Measurements from ENCODE around the gene FZD4. TPM values are rescaled to one million over a fixed set of nuclear protein-coding genes. Genes with fewer than 3 reads are reported as not detected.
A peak's percentile ranks its signal among the peaks of the same experiment; 100 is the strongest.

The FZD4 gene
- total and polyA plus RNA-seq, 2 donors (not counting 3 experiments of a cell fraction or from before 2014, with no cell fraction given): 56.6 to 112 TPM

DNA sequence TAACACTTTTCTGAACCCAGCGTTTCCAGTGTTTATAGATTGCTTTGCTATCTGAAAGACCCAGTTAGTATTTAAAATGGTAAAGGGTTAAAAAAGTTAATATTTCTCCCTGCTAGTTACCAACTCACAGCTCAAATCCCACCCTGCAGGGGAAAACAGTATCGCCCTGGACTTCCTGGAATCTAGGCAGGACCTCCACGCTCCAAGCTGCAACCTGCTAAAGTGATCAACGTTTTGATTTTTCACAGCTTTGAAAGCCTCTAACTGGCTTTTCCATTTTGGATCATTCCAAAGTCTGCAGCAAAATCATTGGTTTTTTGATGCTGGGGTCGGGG is 4.6 kb downstream of the FZD4 start:
- H3K36me3 ChIP-seq (ENCODE audit: control insufficient read depth in 2 of 2, extremely low read depth in 1 of 2, insufficient read depth in 2 of 2, low read length in 2 of 2): peaks cover 8 to 25% of the 10 kb centered on the region in 2 experiments
- no peaks in the 10 kb centered on the region for H3K9me3 ChIP-seq (replicated peaks; ENCODE audit: control insufficient read depth, insufficient read depth, low read length)
- peak overlapping the region; percentile 54 for H3K9ac ChIP-seq (replicated peaks; ENCODE audit: extremely low read depth, insufficient read depth, low read length)
- H3K4me3 ChIP-seq (replicated peaks in 1 of 3; ENCODE audit: insufficient read depth in 1 of 3, low read depth in 1 of 3, low read length in 3 of 3): peak overlapping the region in 2 of 3 experiments; percentile 14 to 58
- no peaks in the 10 kb centered on the region for H4K20me1 ChIP-seq (replicated peaks; ENCODE audit: control insufficient read depth, extremely low read depth, insufficient read depth, low read length)
- peaks cover 94% of the 10 kb centered on the region for H3K79me2 ChIP-seq (ENCODE audit: control insufficient read depth, insufficient read depth, low read length)
- no peak for DNase-seq (ENCODE audit: low read depth, low spot score)
- ChIA-PET POLR2A (no interaction called here), CTCF (interaction anchor here (9.2 kb wide), 1 partner anchor 10 kb away, joined by 122 read pairs; no protein-coding TSS in a partner anchor)
- H3K27me3 ChIP-seq (ENCODE audit: control insufficient read depth in 2 of 2, insufficient read depth in 2 of 2, low read length in 2 of 2): no peaks in the 10 kb centered on the region
- no peaks in the 10 kb centered on the region for H3K9me1 ChIP-seq (replicated peaks; ENCODE audit: control insufficient read depth, extremely low read depth, insufficient read depth, low read length)
- intact Hi-C loops (cut with micrococcal nuclease) (loop anchor here (2.0 kb wide), 1 partner anchor 418 kb away; no protein-coding TSS in a partner anchor), dilution Hi-C loops (cut with MboI; ENCODE audit: extremely low pct_ligation_motif_present, low sequenced_read_pairs) (no loop called here)
- H3K27ac ChIP-seq (ENCODE audit: insufficient read depth, low read depth, low read length): peak overlapping the region; percentile 8
- peak overlapping the region; percentile 95 for H3K4me2 ChIP-seq (ENCODE audit: insufficient read depth, low read length)
- no peak for TF ChIP-seq CTCF (IDR thresholded peaks at IDR 0.05; ENCODE audit: extremely low read depth in 1 of 2, insufficient read depth in 1 of 2, low read depth in 1 of 2, low read length in 2 of 2)
- TF ChIP-seq POLR2AphosphoS5 (IDR thresholded peaks at IDR 0.05; ENCODE audit: insufficient read depth, low read depth, low read length): peak; percentile 26
- no peak for FAIRE-seq
- H3K4me1 ChIP-seq (ENCODE audit: control insufficient read depth, extremely low read depth, insufficient read depth, low read length): peaks cover 64% of the 10 kb centered on the region
- no TSS peak for BruUV-seq (replicated peaks)
- H2AFZ ChIP-seq (ENCODE audit: low read depth, low read length): no peak overlapping the region

DNA sequence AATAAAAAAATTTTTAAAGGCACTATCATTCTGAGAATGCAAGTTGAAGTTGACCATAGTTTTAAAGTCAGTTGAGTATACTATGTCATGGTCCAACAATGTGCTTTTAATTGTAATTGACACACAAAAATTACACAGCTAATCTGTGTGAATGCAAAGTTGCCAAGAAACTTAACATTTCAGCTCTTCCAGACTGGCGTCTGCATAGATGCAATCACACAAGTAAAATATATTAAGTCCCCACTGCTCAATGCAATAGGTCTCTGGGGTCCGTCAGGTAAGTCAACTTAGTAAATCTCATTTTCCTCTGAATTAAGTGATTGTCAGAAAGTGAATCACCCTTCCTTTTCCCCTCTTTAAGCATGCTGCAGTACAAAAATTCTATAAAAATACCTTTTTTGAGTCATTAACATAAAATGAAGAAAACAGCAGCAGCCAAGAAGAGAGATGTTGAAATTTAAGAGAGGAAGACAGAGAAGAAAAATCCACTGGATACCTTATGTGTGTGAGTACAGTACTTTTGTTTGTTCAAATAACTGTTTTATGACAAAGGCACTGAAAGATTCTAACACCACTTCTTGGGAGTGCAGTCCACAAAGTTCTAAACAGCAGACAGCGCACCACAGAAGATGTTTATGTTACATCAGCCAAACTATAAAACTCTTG is 5.1 kb downstream of the FZD4 start:
- Histone ChIP-seq H3K4me1 (ENCODE audit: control insufficient read depth, extremely low read depth, insufficient read depth, low read length) (peaks cover 68% of the 10 kb centered on the region), H3K36me3 (ENCODE audit: control insufficient read depth in 2 of 2, extremely low read depth in 1 of 2, insufficient read depth in 2 of 2, low read length in 2 of 2) (peaks cover 8 to 25% of the 10 kb centered on the region in 2 experiments), H3K4me3 (replicated peaks in 1 of 3; ENCODE audit: insufficient read depth in 1 of 3, low read depth in 1 of 3, low read length in 3 of 3) (peak overlapping the region in 2 of 3 experiments; percentile 14 to 58), H3K9ac (replicated peaks; ENCODE audit: extremely low read depth, insufficient read depth, low read length) (peak overlapping the region; percentile 54), H2AFZ (ENCODE audit: low read depth, low read length) (no peak overlapping the region), H3K27me3 (ENCODE audit: control insufficient read depth in 2 of 2, insufficient read depth in 2 of 2, low read length in 2 of 2) (no peaks in the 10 kb centered on the region), H4K20me1 (replicated peaks; ENCODE audit: control insufficient read depth, extremely low read depth, insufficient read depth, low read length) (no peaks in the 10 kb centered on the region), H3K9me3 (replicated peaks; ENCODE audit: control insufficient read depth, insufficient read depth, low read length) (no peaks in the 10 kb centered on the region), H3K27ac (ENCODE audit: insufficient read depth, low read depth, low read length) (peak overlapping the region; percentile 8), H3K9me1 (replicated peaks; ENCODE audit: control insufficient read depth, extremely low read depth, insufficient read depth, low read length) (no peaks in the 10 kb centered on the region), H3K79me2 (ENCODE audit: control insufficient read depth, insufficient read depth, low read length) (peaks cover 99% of the 10 kb centered on the region), H3K4me2 (ENCODE audit: insufficient read depth, low read length) (peak overlapping the region; percentile 95)
- TF ChIP-seq, protein P1, sequence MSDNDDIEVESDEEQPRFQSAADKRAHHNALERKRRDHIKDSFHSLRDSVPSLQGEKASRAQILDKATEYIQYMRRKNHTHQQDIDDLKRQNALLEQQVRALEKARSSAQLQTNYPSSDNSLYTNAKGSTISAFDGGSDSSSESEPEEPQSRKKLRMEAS (IDR thresholded peaks at IDR 0.05; ENCODE audit: insufficient read depth, insufficient read length): no peak
- TF ChIP-seq EZH2 (IDR thresholded peaks at IDR 0.05; ENCODE audit: borderline replicate concordance, low read depth, low read length, severe bottlenecking): no peak
- TF ChIP-seq FOS (IDR thresholded peaks at IDR 0.05; ENCODE audit: borderline replicate concordance, insufficient read depth, low read length): peak; percentile 50
- no peak for TF ChIP-seq CTCF (IDR thresholded peaks at IDR 0.05; ENCODE audit: extremely low read depth in 1 of 2, insufficient read depth in 1 of 2, low read depth in 1 of 2, low read length in 2 of 2)
- peak; percentile 16 for TF ChIP-seq JUN (IDR thresholded peaks at IDR 0.05; ENCODE audit: borderline replicate concordance, insufficient read depth, insufficient read length, low read depth)
- TF ChIP-seq POLR2AphosphoS5 (IDR thresholded peaks at IDR 0.05; ENCODE audit: insufficient read depth, low read depth, low read length): peak; percentile 27
- TF ChIP-seq POLR2A (IDR thresholded peaks at IDR 0.05; ENCODE audit: low read depth, low read length): no peak
- TF ChIP-seq GATA2 (IDR thresholded peaks at IDR 0.05; ENCODE audit: insufficient read depth, insufficient read length, low read depth, low read length): no peak
- CTCF ChIA-PET: interaction anchor here (9.2 kb wide), 1 partner anchor 9 kb away, joined by 122 read pairs; no protein-coding TSS in a partner anchor
- DNase-seq (ENCODE audit: low read depth, low spot score) (peak; percentile 42), FAIRE-seq (peak; percentile 74)
- no TSS peak for BruUV-seq (replicated peaks)
- POLR2A ChIA-PET: no interaction called here
- intact Hi-C loops (cut with micrococcal nuclease): loop anchor here (2.0 kb wide), 1 partner anchor 419 kb away; no protein-coding TSS in a partner anchor
- dilution Hi-C loops (cut with MboI; ENCODE audit: extremely low pct_ligation_motif_present, low sequenced_read_pairs): no loop called here
